Fibroblast of pulmonary artery (primary cell): ENCODE results near the gene CARD11.

Experiments
- DNase-seq: peaks from one replicate; pipeline ENCODE4 v3.0.0-alpha.2; 2010; ENCODE audit warnings: low read depth
- H3K4me3 ChIP-seq: replicated peaks from 2 replicates; pipeline ENCODE4 v1.5.1; 2011; ENCODE audit warnings: low read depth, mild to moderate bottlenecking, control low read depth, low read length, moderate library complexity
- TF ChIP-seq, protein P1 (sequence below): IDR thresholded peaks from 2 replicates; pipeline ENCODE4 v1.5.1; 2011; ENCODE audit warnings: mild to moderate bottlenecking, control low read depth, low read length, inconsistent platforms; ENCODE audit errors: missing control alignments

CARD11 gene

DNA sequence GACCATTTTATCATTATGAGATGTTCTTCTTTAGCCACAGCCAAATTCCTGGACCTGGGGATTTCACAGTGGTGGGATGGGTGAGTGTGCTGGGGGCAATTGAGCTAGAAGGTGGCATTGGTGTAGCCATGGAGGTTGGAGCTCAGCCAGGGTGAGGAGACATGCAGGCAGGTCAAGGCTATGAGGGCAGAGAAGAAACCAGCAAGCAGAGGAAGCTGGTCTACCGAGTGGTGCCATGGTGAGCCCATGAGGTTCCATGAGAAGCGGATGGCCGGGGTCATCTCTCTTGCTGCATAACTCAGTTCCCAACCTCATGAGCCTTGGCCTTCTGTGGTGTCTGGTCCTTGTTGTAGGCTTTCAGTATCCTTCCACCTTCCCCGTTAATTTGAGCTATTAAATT is 91.4 kb downstream of the CARD11 start:
- no peak for DNase-seq
- TF ChIP-seq, protein P1, sequence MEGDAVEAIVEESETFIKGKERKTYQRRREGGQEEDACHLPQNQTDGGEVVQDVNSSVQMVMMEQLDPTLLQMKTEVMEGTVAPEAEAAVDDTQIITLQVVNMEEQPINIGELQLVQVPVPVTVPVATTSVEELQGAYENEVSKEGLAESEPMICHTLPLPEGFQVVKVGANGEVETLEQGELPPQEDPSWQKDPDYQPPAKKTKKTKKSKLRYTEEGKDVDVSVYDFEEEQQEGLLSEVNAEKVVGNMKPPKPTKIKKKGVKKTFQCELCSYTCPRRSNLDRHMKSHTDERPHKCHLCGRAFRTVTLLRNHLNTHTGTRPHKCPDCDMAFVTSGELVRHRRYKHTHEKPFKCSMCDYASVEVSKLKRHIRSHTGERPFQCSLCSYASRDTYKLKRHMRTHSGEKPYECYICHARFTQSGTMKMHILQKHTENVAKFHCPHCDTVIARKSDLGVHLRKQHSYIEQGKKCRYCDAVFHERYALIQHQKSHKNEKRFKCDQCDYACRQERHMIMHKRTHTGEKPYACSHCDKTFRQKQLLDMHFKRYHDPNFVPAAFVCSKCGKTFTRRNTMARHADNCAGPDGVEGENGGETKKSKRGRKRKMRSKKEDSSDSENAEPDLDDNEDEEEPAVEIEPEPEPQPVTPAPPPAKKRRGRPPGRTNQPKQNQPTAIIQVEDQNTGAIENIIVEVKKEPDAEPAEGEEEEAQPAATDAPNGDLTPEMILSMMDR: no peak
- H3K4me3 ChIP-seq: no peak overlapping the region

DNA sequence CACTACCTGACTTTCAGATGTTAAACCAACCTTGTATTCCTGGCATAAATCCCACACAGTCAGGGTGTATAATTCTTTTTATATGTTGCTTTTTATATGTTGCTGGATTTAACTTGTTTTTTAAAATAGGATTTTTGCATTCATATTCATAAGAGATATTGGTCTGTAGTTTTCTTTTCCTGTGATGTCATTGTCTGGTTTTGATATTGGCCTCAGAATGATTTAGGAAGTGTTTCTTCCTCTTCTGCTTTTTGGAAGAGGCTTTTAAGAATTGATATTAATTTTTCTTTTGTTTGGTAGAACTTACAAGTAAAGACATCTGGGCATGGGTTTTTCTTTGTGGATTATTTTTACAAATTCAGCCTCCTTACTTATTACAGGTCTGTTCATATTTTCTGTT is 93.1 kb downstream of the CARD11 start:
- no peak overlapping the region for H3K4me3 ChIP-seq
- TF ChIP-seq, protein P1: no peak
- no peak for DNase-seq

DNA sequence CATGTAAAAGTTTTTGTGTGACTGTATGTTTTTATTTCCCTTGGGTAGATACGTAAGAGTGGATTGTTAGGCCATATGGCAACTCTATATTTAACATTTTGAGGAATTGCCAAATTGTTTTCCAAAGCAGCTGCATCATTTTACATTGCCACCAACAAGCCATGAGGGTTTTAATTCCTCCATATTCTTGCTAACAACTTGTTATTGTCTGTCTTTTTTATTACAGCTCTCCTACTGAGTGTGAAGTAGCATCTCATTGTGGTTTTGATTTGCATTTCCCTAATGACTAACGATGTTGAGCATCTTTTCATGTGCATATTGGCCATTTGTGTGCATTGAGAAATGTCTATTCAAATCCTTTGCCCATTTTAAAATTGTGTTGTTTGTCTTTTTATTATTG is 94.9 kb downstream of the CARD11 start:
- H3K4me3 ChIP-seq: no peak overlapping the region
- no peak for DNase-seq
- TF ChIP-seq, protein P1: no peak

DNA sequence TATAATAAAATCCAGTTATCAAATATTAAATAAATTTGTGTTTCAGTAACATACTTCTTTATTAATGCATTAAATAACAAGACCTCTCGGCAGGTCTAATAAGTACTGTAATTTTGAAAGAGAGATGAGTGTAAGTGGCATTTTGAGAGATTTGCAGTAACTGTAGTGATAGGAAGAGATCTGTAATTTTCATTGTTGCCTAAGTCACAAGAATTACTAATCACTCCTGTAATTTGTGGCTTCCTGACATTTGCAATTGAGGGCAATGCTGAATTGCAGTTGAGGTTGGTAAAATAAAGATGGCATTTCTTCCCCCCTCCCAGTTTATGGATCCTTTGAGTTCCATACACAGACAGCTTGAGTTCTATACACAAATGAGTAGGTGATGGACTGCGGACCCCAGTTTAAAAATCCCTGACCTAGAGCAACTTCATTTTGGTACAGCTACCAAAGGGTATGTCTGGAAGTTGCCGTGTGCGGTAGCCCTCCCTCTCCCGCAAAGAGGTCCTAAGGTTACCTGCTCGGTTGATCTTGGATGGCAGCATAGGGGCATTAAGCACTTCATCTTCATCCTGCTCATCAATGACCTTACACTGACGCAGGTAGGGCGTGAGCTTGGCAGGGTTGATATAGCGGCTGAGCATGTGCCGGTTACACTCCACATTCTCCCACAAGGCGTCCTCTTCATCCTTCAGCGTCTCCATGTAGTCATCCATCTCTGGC is 96.4 kb downstream of the CARD11 start:
- TF ChIP-seq, protein P1: no peak
- DNase-seq: no peak
- no peak overlapping the region for H3K4me3 ChIP-seq

DNA sequence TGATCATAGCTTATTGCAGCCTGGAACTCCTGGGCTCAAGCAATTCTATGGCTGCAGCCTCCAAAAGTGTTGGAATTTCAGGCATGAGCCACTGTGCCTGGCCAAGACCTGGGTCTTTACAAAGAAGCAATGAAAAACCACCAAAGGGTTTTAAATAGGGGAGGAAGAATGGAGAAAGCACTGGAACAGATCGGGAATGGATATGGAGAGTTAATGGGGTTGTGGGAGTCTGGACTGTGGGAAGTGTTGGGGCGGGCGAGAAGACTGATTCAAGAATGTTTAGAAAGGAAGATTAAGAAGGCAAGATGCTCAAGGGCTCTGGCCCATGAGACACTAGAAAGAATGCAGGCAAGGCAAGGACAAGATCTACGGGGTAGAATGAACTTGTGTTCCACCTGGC is 98.5 kb downstream of the CARD11 start:
- no peak for DNase-seq
- no peak overlapping the region for H3K4me3 ChIP-seq
- TF ChIP-seq, protein P1: no peak

DNA sequence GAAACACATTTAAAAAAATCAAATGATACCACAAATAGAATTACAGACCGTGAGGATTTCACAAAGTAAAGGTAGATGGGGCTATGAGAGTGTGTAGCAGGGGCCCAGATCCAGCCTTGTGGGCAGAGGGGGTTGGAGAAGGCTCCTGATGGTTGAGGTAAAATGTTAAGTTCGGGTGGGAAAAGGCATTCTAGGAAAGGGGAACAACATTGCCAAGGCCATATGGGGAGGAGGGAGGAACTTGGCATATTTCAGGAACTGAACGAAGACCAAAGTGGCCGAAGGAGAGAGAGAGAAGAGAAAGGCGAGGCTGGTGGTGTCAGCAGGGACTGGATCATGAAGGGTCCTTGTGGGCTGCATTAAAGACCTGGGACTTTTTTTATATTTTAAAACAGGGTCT is 98.9 kb downstream of the CARD11 start:
- DNase-seq: no peak
- TF ChIP-seq, protein P1: no peak
- no peak overlapping the region for H3K4me3 ChIP-seq

DNA sequence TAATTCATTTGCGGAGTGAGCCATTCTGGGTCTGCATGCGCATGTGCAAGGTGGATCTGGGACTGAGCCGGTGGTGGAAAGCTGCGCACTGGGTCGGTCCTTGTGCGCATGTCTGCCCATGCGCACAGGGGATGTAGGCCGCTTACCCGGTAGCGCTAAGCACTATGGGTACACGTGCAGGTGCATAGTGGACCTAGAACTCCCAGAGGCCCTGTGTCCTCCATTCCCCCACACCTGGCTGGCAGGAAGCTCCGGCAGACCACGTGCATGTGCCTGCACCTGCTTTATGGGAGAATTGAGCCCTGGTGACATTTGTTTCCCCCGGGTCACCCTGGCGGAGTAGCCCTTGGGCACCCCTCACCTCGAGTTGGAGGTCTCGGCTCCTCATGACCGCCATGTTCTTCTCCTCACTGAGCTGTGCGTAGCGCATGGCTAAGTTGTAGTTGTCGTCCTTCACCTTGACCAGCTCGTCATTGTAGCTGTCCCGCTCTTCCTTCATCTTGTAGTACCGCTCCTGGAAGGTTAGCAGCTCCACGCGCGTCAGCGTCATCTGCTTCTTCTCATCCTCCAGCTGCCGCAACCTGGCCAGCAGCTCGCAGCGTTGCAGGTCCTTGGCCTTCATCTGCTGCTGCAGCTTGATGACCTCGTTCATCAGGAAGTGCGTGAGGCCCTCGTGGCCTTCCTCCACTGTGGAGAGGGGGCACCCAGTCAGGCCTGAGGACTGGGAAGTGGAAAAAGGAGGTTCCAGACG is 99.6 kb downstream of the CARD11 start:
- DNase-seq: no peak
- TF ChIP-seq, protein P1: no peak
- H3K4me3 ChIP-seq: no peak overlapping the region
